HepG2 (cell line): Measurements from ENCODE around the gene PITHD1. TPM values are rescaled to one million over a fixed set of nuclear protein-coding genes. Genes with fewer than 3 reads are reported as not detected.
A peak's percentile ranks its signal among the peaks of the same experiment; 100 is the strongest.

ENCODE experiments used
- AGO2 ChIP-seq: fragments of 200-400 bp; formaldehyde crosslinking; optimal IDR thresholded peaks from 2 replicates; pipeline ENCODE3; 2017; ENCODE audit warnings: mild to moderate bottlenecking, low read depth, low read length, moderate library complexity
- AHDC1 ChIP-seq: sonication (generic); formaldehyde crosslinking; IDR thresholded peaks from 2 replicates; pipeline ENCODE4 v1.5.1; 2020; ENCODE audit warnings: mild to moderate bottlenecking, missing genetic modification reagents, borderline replicate concordance
- ARNT ChIP-seq: fragments of 450-650 bp; IDR thresholded peaks from 2 replicates; pipeline ENCODE4 v1.6.1; 2017
- EP300 ChIP-seq, 3 experiments: sonication (generic) in 1 of 3; formaldehyde crosslinking in 1 of 3; IDR thresholded peaks; 2 replicates each; pipeline versions ENCODE4 v1.5.1 to v1.6.1; 2011 to 2020; ENCODE audit warnings: low read depth in 2 of 3, low read length in 2 of 3, borderline replicate concordance in 1 of 3, improper control_type of control experiment in 1 of 3, mild to moderate bottlenecking in 1 of 3, missing genetic modification reagents in 1 of 3, moderate library complexity in 1 of 3
- ETV6 ChIP-seq: sonication (generic); formaldehyde crosslinking; conservative IDR thresholded peaks from 2 replicates; pipeline ENCODE4 v1.4.0; 2020; ENCODE audit warnings: missing genetic modification reagents
- FOSL2 ChIP-seq: sonication (generic); formaldehyde crosslinking; IDR thresholded peaks from 2 replicates; pipeline ENCODE4 v1.4.0; 2020; ENCODE audit warnings: missing genetic modification reagents
- NRL ChIP-seq: sonication (generic); formaldehyde crosslinking; IDR thresholded peaks from 2 replicates; pipeline ENCODE4 v1.5.0; 2020; ENCODE audit warnings: missing genetic modification reagents, mild to moderate bottlenecking, moderate library complexity, borderline replicate concordance
- SNAPC4 ChIP-seq: sonication (generic); formaldehyde crosslinking; IDR thresholded peaks from 2 replicates; pipeline ENCODE4 v1.4.0; 2020; ENCODE audit warnings: mild to moderate bottlenecking, missing genetic modification reagents
- SOX5 ChIP-seq: IDR thresholded peaks from 2 replicates; pipeline ENCODE4 v1.6.1; 2016; ENCODE audit warnings: borderline replicate concordance
- ZNF143 ChIP-seq: sonication (generic); formaldehyde crosslinking; IDR thresholded peaks from 2 replicates; pipeline ENCODE4 v1.4.0; 2020; ENCODE audit warnings: missing genetic modification reagents
- ZNF253 ChIP-seq: sonication (generic); formaldehyde crosslinking; IDR thresholded peaks from 2 replicates; pipeline ENCODE4 v1.8.0; 2022; ENCODE audit warnings: mild to moderate bottlenecking, missing genetic modification reagents, borderline replicate concordance
- ZNF354B ChIP-seq: sonication (generic); formaldehyde crosslinking; IDR thresholded peaks from 2 replicates; pipeline ENCODE4 v1.8.0; 2022; ENCODE audit warnings: mild to moderate bottlenecking, missing genetic modification reagents
- ZNF710 ChIP-seq: sonication (generic); formaldehyde crosslinking; IDR thresholded peaks from 2 replicates; pipeline ENCODE4 v1.5.0; 2020; ENCODE audit warnings: mild to moderate bottlenecking, missing genetic modification reagents, borderline replicate concordance
- polyA plus RNA-seq, 8 experiments: library from polyadenylated mRNA; depleted of rRNA in 3 of 8; stranded (reverse) in 7 of 8; unstranded in 1 of 8; fragments of >200 nt; fragmentation: Illumina TruSeq in 4 of 8; extraction: Trizol in 4 of 8; gene quantifications; 2 replicates each; pipeline versions ENCODE4 v1.2.1 to v1.2.3, GENCODE V29; 2011 to 2016; ENCODE audit warnings: low read depth in 4 of 8, missing spikeins in 1 of 8, mixed read lengths in 1 of 8; ENCODE audit not compliant: insufficient read depth in 1 of 8
- total RNA-seq, 5 experiments: library from RNA; depleted of rRNA; stranded (reverse); fragments of >200 nt; fragmentation: Illumina TruSeq; extraction: Trizol; gene quantifications; 2 replicates each; pipeline ENCODE4 v1.2.3, GENCODE V29; 2016; ENCODE audit warnings: low read depth in 1 of 5

The PITHD1 gene
- total and polyA plus RNA-seq, 2 of the 13 experiments (the other 11 are each of a cell fraction or from before 2014, with no cell fraction given), result 28.0 to 37.3 TPM

DNA sequence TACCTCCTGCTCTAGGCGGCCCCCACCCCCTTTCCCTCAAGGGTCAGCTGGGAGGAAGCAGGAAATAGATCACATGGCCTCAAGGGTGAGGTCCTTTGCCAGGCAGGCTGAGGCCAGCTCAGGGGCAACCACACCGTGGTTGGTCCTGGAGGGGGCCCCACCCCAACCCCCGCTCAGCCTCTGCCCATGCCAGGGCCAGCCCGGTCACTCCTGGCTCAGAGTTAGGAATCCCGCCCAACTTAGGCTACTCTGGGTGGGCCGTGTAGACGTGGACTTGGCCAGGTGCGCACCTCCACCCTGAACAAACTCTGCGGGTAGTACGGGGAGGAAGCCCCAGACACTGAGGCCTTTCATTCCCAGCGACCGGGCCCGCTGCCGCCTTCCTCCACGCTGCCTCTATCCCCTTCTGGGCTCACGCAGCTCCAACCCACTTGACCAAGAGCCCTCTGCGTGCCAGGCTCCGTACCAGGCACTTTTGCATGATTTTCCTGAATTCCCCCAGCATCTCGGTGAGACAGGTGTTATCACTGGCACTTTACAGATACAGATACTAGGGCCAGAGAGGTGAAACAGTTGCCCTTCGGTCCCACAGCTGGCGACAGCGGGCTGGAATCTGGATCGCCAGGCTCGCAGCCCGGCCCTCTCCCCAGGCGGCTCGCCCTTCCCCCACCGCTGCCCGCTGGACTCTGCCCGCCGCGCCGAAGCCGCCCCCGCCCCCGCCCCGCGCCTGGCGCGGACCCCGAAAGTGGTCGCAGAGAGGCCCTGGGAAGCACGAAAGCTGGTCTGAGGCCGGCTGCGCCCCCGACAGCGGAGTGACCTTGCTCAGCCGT, 21.6 kb downstream of the PITHD1 start (continued):
- TF ChIP-seq ZNF143 (CRISPR knock-in tag) (no peak), ZNF710 (no peak), NRL (peak; percentile 26; the same call in 1 of the 2 replicates), AGO2 (peak; percentile 69), ARNT (no peak), SOX5 (CRISPR knock-in tag) (no peak; the same call in 1 of the 2 replicates), ZNF354B (CRISPR knock-in tag) (no peak), SNAPC4 (CRISPR knock-in tag) (no peak; the same call in 1 of the 2 replicates), AHDC1 (CRISPR knock-in tag) (no peak), EP300 (IDR thresholded peaks at IDR 0.05; ENCODE audit: low read depth in 2 of 2, low read length in 2 of 2) (peak in 1 of 2 experiments; percentile 29; a peak in 1 of 4 replicates), EP300 (CRISPR knock-in tag; IDR thresholded peaks at IDR 0.05; ENCODE audit: borderline replicate concordance) (peak; percentile 58), FOSL2 (CRISPR knock-in tag) (peak; percentile 85), ETV6 (CRISPR knock-in tag) (no peak), ZNF253 (CRISPR knock-in tag) (no peak)
